Thyroid gland (tissue), 4 donors: Measurements from ENCODE around the gene SLC35F3.

ENCODE experiments used
- CTCF ChIP-seq, 6 experiments: fragments of 200-600 bp in 3 of 6; fragments of 450-650 bp in 3 of 6; sonication (generic) in 3 of 6; IDR thresholded peaks; one replicate each; pipeline ENCODE4 v1.5.1; 2016 to 2019; ENCODE audit warnings: antibody characterized with exemption in 6 of 6, mild to moderate bottlenecking in 2 of 6, inconsistent platforms in 1 of 6, moderate library complexity in 1 of 6
- POLR2A ChIP-seq, 2 donors: fragments of 450-650 bp; IDR thresholded peaks; one replicate each; pipeline ENCODE4 v1.6.1; 2017; ENCODE audit warnings: antibody characterized with exemption in 2 of 2, mild to moderate bottlenecking in 2 of 2, moderate library complexity in 1 of 2

GRCh38 chr1:233940908-233941307 is 36.4 kb downstream of the SLC35F3 start:
- no peak for TF ChIP-seq POLR2A (IDR thresholded peaks at IDR 0.05)
- TF ChIP-seq CTCF (IDR thresholded peaks at IDR 0.05) = no peak
